GM12874 (cell line): ENCODE results near the gene PROX2.

Source experiments
- TF ChIP-seq, protein P1 (sequence below): IDR thresholded peaks from 2 replicates; pipeline ENCODE4 v1.5.1; 2011; ENCODE audit warnings: low read depth, mild to moderate bottlenecking, control low read depth, low read length, moderate library complexity; ENCODE audit not compliant: insufficient read depth

The PROX2 gene, protein sequence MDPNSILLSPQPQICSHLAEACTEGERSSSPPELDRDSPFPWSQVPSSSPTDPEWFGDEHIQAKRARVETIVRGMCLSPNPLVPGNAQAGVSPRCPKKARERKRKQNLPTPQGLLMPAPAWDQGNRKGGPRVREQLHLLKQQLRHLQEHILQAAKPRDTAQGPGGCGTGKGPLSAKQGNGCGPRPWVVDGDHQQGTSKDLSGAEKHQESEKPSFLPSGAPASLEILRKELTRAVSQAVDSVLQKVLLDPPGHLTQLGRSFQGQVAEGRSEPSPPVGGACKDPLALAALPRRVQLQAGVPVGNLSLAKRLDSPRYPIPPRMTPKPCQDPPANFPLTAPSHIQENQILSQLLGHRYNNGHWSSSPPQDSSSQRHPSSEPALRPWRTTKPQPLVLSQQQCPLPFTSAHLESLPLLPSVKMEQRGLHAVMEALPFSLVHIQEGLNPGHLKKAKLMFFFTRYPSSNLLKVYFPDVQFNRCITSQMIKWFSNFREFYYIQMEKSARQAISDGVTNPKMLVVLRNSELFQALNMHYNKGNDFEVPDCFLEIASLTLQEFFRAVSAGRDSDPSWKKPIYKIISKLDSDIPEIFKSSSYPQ

GRCh38 chr14:74875941-74876913, at the start of gene PROX2:
PROX2 (minus strand) TSS chr14:74876145; CDS start chr14:74863834, 12,311 bp downstream.
- TF ChIP-seq, protein P1, sequence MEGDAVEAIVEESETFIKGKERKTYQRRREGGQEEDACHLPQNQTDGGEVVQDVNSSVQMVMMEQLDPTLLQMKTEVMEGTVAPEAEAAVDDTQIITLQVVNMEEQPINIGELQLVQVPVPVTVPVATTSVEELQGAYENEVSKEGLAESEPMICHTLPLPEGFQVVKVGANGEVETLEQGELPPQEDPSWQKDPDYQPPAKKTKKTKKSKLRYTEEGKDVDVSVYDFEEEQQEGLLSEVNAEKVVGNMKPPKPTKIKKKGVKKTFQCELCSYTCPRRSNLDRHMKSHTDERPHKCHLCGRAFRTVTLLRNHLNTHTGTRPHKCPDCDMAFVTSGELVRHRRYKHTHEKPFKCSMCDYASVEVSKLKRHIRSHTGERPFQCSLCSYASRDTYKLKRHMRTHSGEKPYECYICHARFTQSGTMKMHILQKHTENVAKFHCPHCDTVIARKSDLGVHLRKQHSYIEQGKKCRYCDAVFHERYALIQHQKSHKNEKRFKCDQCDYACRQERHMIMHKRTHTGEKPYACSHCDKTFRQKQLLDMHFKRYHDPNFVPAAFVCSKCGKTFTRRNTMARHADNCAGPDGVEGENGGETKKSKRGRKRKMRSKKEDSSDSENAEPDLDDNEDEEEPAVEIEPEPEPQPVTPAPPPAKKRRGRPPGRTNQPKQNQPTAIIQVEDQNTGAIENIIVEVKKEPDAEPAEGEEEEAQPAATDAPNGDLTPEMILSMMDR = no peak

DNA sequence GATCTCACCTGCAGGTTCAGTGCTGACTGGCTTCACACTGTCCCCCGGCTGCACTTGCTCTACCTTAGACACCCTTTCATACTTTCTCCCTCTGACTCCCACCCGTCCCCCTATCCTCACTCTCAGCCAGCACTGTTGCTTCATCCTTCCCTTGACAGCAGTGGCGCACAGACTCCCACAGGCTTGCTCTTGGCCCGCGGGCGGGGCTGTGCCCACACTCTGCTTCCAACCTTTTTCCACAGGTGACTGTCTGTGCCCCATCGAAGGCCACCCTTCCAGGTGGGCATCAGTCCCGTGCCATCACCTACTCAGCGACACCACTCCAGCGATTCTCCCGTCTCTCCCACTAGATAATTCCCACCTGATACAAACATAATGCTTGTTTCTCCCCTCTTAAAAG, 48.1 kb upstream of the PROX2 start:
- TF ChIP-seq, protein P1 = no peak

DNA sequence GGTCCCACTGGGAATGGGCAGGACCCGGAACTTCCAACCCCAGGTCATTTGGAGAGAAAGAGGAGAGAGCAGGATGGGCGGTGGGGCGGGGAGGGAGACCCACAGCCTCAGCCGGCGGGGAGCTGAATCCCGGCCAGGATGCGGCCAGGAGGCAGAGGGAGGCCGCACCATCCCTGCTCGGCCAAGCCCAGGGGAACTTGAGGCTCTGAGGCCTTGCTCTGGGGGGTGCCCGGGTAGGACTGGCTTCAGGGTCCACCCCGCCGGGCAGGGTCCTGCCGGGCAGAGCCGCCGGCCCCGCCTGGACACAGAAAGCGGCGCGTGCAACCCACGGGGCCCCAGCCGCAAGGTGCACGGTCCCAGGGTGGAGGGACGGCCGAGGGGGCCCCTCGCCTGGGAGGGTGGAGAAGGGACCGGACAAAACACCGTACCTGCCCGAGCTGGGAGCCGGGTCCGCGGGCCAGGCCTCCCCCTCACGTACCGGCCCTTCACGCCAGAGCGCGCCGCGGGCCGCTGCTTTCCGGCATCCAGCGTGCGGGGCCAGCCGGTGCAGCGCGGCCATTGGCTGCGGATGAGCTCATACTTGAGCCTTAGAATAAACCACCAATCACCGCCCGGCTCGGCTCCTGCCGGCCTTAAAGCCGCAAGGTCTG, 46.9 kb upstream of the PROX2 start, which contains the start of gene RPS6KL1:
TSS of gene RPS6KL1 (minus strand) at position 509 of the 650 bp plus-strand sequence. CDS start 1,719 bp downstream, outside the sequence.
- TF ChIP-seq, protein P1 = no peak

DNA sequence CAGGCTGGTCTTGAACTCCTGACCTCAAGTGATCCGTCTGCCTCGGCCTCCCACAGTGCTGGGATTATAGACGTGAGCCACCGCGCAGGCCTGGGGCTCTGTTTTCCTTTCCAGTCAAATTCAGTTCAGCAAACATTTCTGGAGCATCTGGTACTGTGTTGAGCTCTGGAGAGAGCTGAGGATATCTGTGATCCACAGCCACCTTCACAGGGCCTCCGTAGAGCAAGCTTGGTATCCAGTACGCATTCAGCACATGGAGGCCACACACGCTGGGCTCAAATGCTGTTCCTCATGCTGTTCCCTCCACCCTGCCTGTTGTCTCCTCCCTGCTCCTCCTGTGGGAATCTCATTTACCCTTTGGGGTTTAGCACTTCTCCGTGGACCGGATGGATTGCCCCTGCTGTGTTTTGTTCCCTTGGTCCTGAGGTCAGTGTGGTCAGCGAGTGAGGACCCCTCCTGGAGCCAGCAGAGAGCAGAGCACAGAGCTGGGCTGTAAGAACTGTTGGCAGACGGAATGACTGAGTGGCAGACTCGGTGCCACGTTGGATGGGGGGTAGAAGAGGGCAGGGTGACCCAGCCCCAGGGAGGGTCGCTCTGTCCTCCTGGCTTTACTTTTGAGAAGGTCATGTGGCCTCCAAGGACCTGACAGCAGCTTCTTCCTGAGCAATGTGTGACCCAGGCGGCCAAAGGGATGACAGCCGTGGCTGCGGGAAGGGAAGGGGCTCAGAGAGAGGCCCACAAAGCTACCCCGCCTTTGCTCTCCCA, 46.2 kb upstream of the PROX2 start:
- TF ChIP-seq, protein P1 = no peak

DNA sequence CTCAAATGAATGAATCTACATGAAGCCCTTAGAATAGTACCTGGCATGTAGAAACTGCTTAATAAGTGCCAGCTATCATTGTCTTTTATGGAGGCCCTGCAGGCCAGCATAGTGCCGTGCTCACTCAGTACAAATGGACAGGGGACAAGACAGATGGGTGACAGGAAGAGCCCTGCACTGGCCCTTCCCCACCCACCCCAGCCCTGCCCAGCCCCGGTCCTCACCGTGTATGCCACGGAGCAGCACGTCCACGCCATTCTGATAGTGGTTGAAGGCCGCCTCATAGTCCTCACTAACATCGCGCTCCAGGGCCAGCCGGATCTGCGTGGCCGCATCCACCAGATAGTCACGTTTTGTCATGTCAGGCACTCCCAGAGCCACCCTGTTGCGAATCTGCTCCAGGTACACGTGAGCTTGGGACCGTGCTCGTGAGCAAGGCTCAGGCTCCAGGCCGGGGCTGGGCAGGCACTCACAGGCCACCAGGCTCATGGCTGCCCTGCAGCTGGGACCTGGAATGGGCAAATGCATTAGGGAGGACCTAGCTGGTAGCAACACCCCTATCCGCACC, 45.2 kb upstream of the PROX2 start:
- TF ChIP-seq, protein P1 = no peak

- TF ChIP-seq, protein P1 = no peak
These were observed 44.3 kb upstream of the PROX2 start for GRCh38 chr14:74920281-74920680.
